ENCODE measurements around the gene MRPL14. TPM values are rescaled to one million over a fixed set of nuclear protein-coding genes. Genes with fewer than 3 reads are reported as not detected.

Gene MRPL14
- total RNA-seq, 1 experiment from 2014 or later = 69.6 TPM

- Histone ChIP-seq H3K4me2 (ENCODE audit: low read length) (no peak overlapping the region), H3K36me3 (ENCODE audit: control insufficient read depth in 1 of 2, insufficient read depth in 2 of 2, low read length in 2 of 2) (no peaks in the 10 kb centered on the region), H3K9me3 (ENCODE audit: control insufficient read depth in 1 of 2, insufficient read depth in 1 of 2, low read depth in 1 of 2, low read length in 2 of 2) (no peaks in the 10 kb centered on the region), H4K20me1 (ENCODE audit: insufficient read depth) (no peaks in the 10 kb centered on the region), H3K4me3 (replicated peaks in 1 of 2; ENCODE audit: low read depth in 1 of 2, low read length in 2 of 2) (no peak overlapping the region), H3K9ac (ENCODE audit: low read length) (no peak overlapping the region), H3K27ac (ENCODE audit: low read depth, low read length) (no peak overlapping the region), H3K27me3 (ENCODE audit: insufficient read depth, low read length) (peaks cover 12% of the 10 kb centered on the region), H3K79me2 (ENCODE audit: insufficient read depth, low read length) (no peaks in the 10 kb centered on the region), H2AFZ (ENCODE audit: low read depth, low read length, poor library complexity, severe bottlenecking) (no peak overlapping the region), H3K4me1 (ENCODE audit: control insufficient read depth in 1 of 2, insufficient read depth in 2 of 2, low read length in 2 of 2) (peaks cover 0 to 15% of the 10 kb centered on the region in 2 experiments; a peak in 2 of 4 replicates), H3K9me2 (ENCODE audit: insufficient read depth) (no peaks in the 10 kb centered on the region)
- no peak for TF ChIP-seq ELF1 (IDR thresholded peaks at IDR 0.05; ENCODE audit: borderline replicate concordance, low read depth)
- TF ChIP-seq POLR2A (IDR thresholded peaks at IDR 0.05; ENCODE audit: borderline replicate concordance, extremely low read depth, insufficient read depth, insufficient read length) = no peak
- TF ChIP-seq RAD21 (IDR thresholded peaks at IDR 0.05; ENCODE audit: low read depth) = no peak
- TF ChIP-seq, protein P1, sequence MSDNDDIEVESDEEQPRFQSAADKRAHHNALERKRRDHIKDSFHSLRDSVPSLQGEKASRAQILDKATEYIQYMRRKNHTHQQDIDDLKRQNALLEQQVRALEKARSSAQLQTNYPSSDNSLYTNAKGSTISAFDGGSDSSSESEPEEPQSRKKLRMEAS (IDR thresholded peaks at IDR 0.05) = no peak
- TF ChIP-seq REST (IDR thresholded peaks at IDR 0.05; ENCODE audit: low read depth) = no peak
- TF ChIP-seq JUND (IDR thresholded peaks at IDR 0.05) = no peak
- TF ChIP-seq YY1 (IDR thresholded peaks at IDR 0.05; ENCODE audit: extremely low read depth, insufficient replicate concordance, low read depth, low read length) = no peak
- no peak for TF ChIP-seq CBX3 (IDR thresholded peaks at IDR 0.05; ENCODE audit: low read depth)
- no peak for TF ChIP-seq ATF3 (IDR thresholded peaks at IDR 0.05)
- TF ChIP-seq EZH2phosphoT487 (IDR thresholded peaks at IDR 0.05; ENCODE audit: borderline replicate concordance) = no peak
- no peak for TF ChIP-seq SIN3A (IDR thresholded peaks at IDR 0.05; ENCODE audit: low read depth)
- ChIA-PET POLR2A (interaction anchor here (0.8 kb wide), 1 partner anchor 17 kb away, joined by 3 read pairs; no protein-coding TSS in a partner anchor), RAD21 (ENCODE audit: low non-redundant PET in 1 of 2, low total read pairs in 2 of 2, uncharacterized antibody in 2 of 2, unreplicated experiment in 2 of 2) (no interaction called here), CTCF (interaction anchor here (1.2 to 1.4 kb wide), 2 partner anchors 11 to 65 kb away, joined by 3 to 5 read pairs; no protein-coding TSS in a partner anchor)
- no TSS peak for BruUV-seq (replicated peaks)
- intact Hi-C loops (cut with micrococcal nuclease) = no loop called here
- ATAC-seq (no peak), DNase-seq (ENCODE audit: low read depth, low spot score) (no peak)
Measured at GRCh38 chr6:44161997-44162338, 34.7 kb upstream of the MRPL14 start.

Measured in HCT116 (cell line).